Endothelial cell of umbilical vein (primary cell): Measurements from ENCODE around the gene ADARB1. TPM values are rescaled to one million over a fixed set of nuclear protein-coding genes. Genes with fewer than 3 reads are reported as not detected.

Experiments used
- BruUV-seq: library from RNA; stranded (reverse); fragments of 400-500 nt; replicated peaks from 2 replicates; lab custom pipeline; 2021; lab: Mats Ljungman, UMichigan
- CTCF ChIA-PET: fragments of 300-600, 350-600 bp; sonication (Branson Sonifier 250); formaldehyde crosslinking; loops from one replicate; lab custom pipeline; 2021; ENCODE audit warnings: antibody characterized with exemption, inconsistent platforms; lab: Charles Lee
- POLR2A ChIA-PET: fragments of 300-600, 350-600 bp; sonication (Branson Sonifier 250); formaldehyde crosslinking; loops from one replicate; lab custom pipeline; 2021; ENCODE audit warnings: antibody characterized with exemption, inconsistent platforms; lab: Charles Lee
- DNase-seq: peaks from one replicate; pipeline ENCODE4 v3.0.0-alpha.2; 2011; ENCODE audit warnings: low read depth, low spot score
- FAIRE-seq: peaks from 2 replicates; lab custom pipeline; 2011; peaks lifted over from hg19 to GRCh38; lab: Jason Lieb, UNC
- H2AFZ ChIP-seq: 2 replicates; pipeline ENCODE4 v1.6.0; 2012; ENCODE audit warnings: low read depth, low read length, control low read depth, inconsistent platforms
- H3K27ac ChIP-seq: 2 replicates; pipeline ENCODE4 v1.5.1; 2011; ENCODE audit warnings: low read depth, mild to moderate bottlenecking, control low read depth, low read length, moderate library complexity; ENCODE audit not compliant: insufficient read depth
- H3K27me3 ChIP-seq, 2 experiments: 2 replicates each; pipeline versions ENCODE4 v1.6.0 to v1.6.1; 2011; ENCODE audit warnings: low read length in 2 of 2, mixed read lengths in 1 of 2; ENCODE audit not compliant: control insufficient read depth in 2 of 2, insufficient read depth in 2 of 2
- H3K36me3 ChIP-seq, 2 experiments: 2 replicates in 1 of 2; 3 replicates in 1 of 2; pipeline ENCODE4 v1.5.1; 2011; ENCODE audit warnings: low read length in 2 of 2, mild to moderate bottlenecking in 1 of 2, moderate library complexity in 1 of 2; ENCODE audit not compliant: control insufficient read depth in 2 of 2, insufficient read depth in 2 of 2; ENCODE audit errors: extremely low read depth in 1 of 2
- H3K4me1 ChIP-seq: 3 replicates; pipeline ENCODE4 v1.5.1; 2011; ENCODE audit warnings: mild to moderate bottlenecking, low read length; ENCODE audit not compliant: control insufficient read depth, insufficient read depth; ENCODE audit errors: extremely low read depth
- H3K4me2 ChIP-seq: 2 replicates; pipeline ENCODE4 v1.6.1; 2011; ENCODE audit warnings: low read length, control low read depth, mixed read lengths; ENCODE audit not compliant: insufficient read depth
- H3K4me3 ChIP-seq, 3 experiments: fragments of 200-600 bp in 1 of 3; sonication (generic), shearing (Covaris generic) in 1 of 3; replicated peaks in 1 of 3; 2 replicates each; pipeline ENCODE4 v1.5.1; 2011 to 2016; ENCODE audit warnings: control low read depth in 3 of 3, low read length in 3 of 3, mild to moderate bottlenecking in 2 of 3, inconsistent platforms in 1 of 3, low read depth in 1 of 3, moderate library complexity in 1 of 3; ENCODE audit not compliant: insufficient read depth in 1 of 3
- H3K79me2 ChIP-seq: 2 replicates; pipeline ENCODE4 v1.6.0; 2012; ENCODE audit warnings: low read length, inconsistent platforms; ENCODE audit not compliant: control insufficient read depth, insufficient read depth
- H3K9ac ChIP-seq: replicated peaks from 2 replicates; pipeline ENCODE3; 2011; ENCODE audit warnings: low read length, control low read depth; ENCODE audit not compliant: insufficient read depth; ENCODE audit errors: extremely low read depth
- H3K9me1 ChIP-seq: replicated peaks from 3 replicates; pipeline ENCODE4 v1.6.0; 2011; ENCODE audit warnings: mild to moderate bottlenecking, low read length; ENCODE audit not compliant: control insufficient read depth, insufficient read depth; ENCODE audit errors: extremely low read depth
- H3K9me3 ChIP-seq: replicated peaks from 2 replicates; pipeline ENCODE4 v1.5.1; 2012; ENCODE audit warnings: low read length, inconsistent platforms; ENCODE audit not compliant: control insufficient read depth, insufficient read depth
- H4K20me1 ChIP-seq: replicated peaks from 2 replicates; pipeline ENCODE3; 2011; ENCODE audit warnings: mild to moderate bottlenecking, low read length; ENCODE audit not compliant: control insufficient read depth, insufficient read depth; ENCODE audit errors: extremely low read depth
- CTCF ChIP-seq, 2 donors: IDR thresholded peaks; 1 replicate in 1 of 2; 2 replicates in 1 of 2; pipeline ENCODE4 v1.5.1; 2011; ENCODE audit warnings: low read length in 2 of 2, mild to moderate bottlenecking in 2 of 2, moderate library complexity in 2 of 2, control low read depth in 1 of 2, inconsistent platforms in 1 of 2, low read depth in 1 of 2; ENCODE audit not compliant: insufficient read depth in 1 of 2; ENCODE audit errors: extremely low read depth in 1 of 2
- EZH2 ChIP-seq: IDR thresholded peaks from 2 replicates; pipeline ENCODE4 v1.6.1; 2012; ENCODE audit warnings: borderline replicate concordance, low read depth, mild to moderate bottlenecking, moderate library complexity, low read length, inconsistent platforms; ENCODE audit not compliant: severe bottlenecking
- FOS ChIP-seq: IDR thresholded peaks from 2 replicates; pipeline ENCODE4 v1.6.1; 2011; ENCODE audit warnings: mild to moderate bottlenecking, low read length, moderate library complexity, borderline replicate concordance; ENCODE audit not compliant: insufficient read depth
- GATA2 ChIP-seq: IDR thresholded peaks from 2 replicates; pipeline ENCODE4 v1.7.0; 2011; ENCODE audit warnings: low read depth, mild to moderate bottlenecking, moderate library complexity, mixed read lengths, low read length; ENCODE audit not compliant: insufficient read length, insufficient read depth
- JUN ChIP-seq: IDR thresholded peaks from 2 replicates; pipeline ENCODE4 v1.6.1; 2011; ENCODE audit warnings: borderline replicate concordance, low read depth; ENCODE audit not compliant: insufficient read length, insufficient read depth
- MAX ChIP-seq: IDR thresholded peaks from 2 replicates; pipeline ENCODE4 v1.6.1; 2011; ENCODE audit not compliant: insufficient read depth, insufficient read length
- MYC ChIP-seq: IDR thresholded peaks from one replicate; pipeline ENCODE4 v1.6.1; 2011; ENCODE audit warnings: mild to moderate bottlenecking, low read depth, low read length
- POLR2A ChIP-seq: IDR thresholded peaks from 2 replicates; pipeline ENCODE4 v1.6.1; 2012; ENCODE audit warnings: low read depth, mild to moderate bottlenecking, control low read depth, low read length
- POLR2AphosphoS5 ChIP-seq: IDR thresholded peaks from 2 replicates; pipeline ENCODE4 v1.6.1; 2012; ENCODE audit warnings: low read depth, mild to moderate bottlenecking, control low read depth, low read length, moderate library complexity; ENCODE audit not compliant: insufficient read depth
- dilution Hi-C: fragments of 300-500 bp; cut with MboI; formaldehyde crosslinking; loops from one replicate; pipeline ENCODE4 v1.15.0; 2019; ENCODE audit warnings: low sequenced_read_pairs; ENCODE audit not compliant: extremely low pct_ligation_motif_present
- intact Hi-C: fragments of 100-400 bp; cut with micrococcal nuclease; formaldehyde crosslinking; loops from one replicate; pipeline ENCODE4 v1.10.0; 2022
- polyA plus RNA-seq, 4 experiments: library from polyadenylated mRNA; depleted of rRNA in 3 of 4; stranded (reverse) in 3 of 4; unstranded in 1 of 4; fragments of >200 nt; gene quantifications; 2 replicates each; pipeline versions ENCODE4 v1.2.1 to v1.2.3, GENCODE V29; 2011 to 2012; ENCODE audit warnings: missing spikeins in 1 of 4
- total RNA-seq: library from RNA; stranded (reverse); gene quantifications from 2 replicates; pipeline ENCODE4 v1.2.3, GENCODE V29; 2021

The ADARB1 gene
- total and polyA plus RNA-seq, 2 donors (not counting 3 experiments of a cell fraction or from before 2014, with no cell fraction given): 32.5 to 54.3 TPM

GRCh38 chr21:45146801-45147200 is 72.4 kb downstream of the ADARB1 start:
- no peak for DNase-seq
- no peaks in the 10 kb centered on the region for H3K27me3 ChIP-seq
- H3K9me3 ChIP-seq: no peaks in the 10 kb centered on the region
- no peak overlapping the region for H3K4me2 ChIP-seq
- no TSS peak for BruUV-seq
- no peak overlapping the region for H3K27ac ChIP-seq
- no peaks in the 10 kb centered on the region for H4K20me1 ChIP-seq
- dilution Hi-C loops (loop anchor here (25.0 kb wide), 1 partner anchor 210 kb away; the partner anchor contains the start of gene SLX9), intact Hi-C loops (loop anchor here (10.0 kb wide), 1 partner anchor 448 kb away; no protein-coding TSS in a partner anchor)
- no peak overlapping the region for H2AFZ ChIP-seq
- peaks cover 0 to 9% of the 10 kb centered on the region in 2 experiments for H3K36me3 ChIP-seq
- ChIA-PET CTCF (interaction anchor here (0.8 to 1.0 kb wide), 3 partner anchors 8 to 110 kb away, joined by 3 to 5 read pairs (median 3); no protein-coding TSS in a partner anchor), POLR2A (no interaction called here)
- no peak for TF ChIP-seq FOS
- no peak for TF ChIP-seq MAX
- TF ChIP-seq POLR2A: no peak
- TF ChIP-seq EZH2: no peak
- TF ChIP-seq CTCF (IDR thresholded peaks at IDR 0.05; ENCODE audit: extremely low read depth in 1 of 2, insufficient read depth in 1 of 2, low read depth in 1 of 2, low read length in 2 of 2): no peak
- TF ChIP-seq MYC: no peak
- TF ChIP-seq POLR2AphosphoS5: no peak
- TF ChIP-seq JUN: no peak
- TF ChIP-seq GATA2: no peak
- no peak for FAIRE-seq
- no peaks in the 10 kb centered on the region for H3K9me1 ChIP-seq
- H3K4me3 ChIP-seq: no peak overlapping the region
- no peak overlapping the region for H3K9ac ChIP-seq
- H3K4me1 ChIP-seq: no peaks in the 10 kb centered on the region
- H3K79me2 ChIP-seq: no peaks in the 10 kb centered on the region
